HepG2 (cell line): ENCODE data around the gene ZNF786. TPM values are rescaled to one million over a fixed set of nuclear protein-coding genes. Genes with fewer than 3 reads are reported as not detected.

Experiments
- ESRRA ChIP-seq: sonication (generic); formaldehyde crosslinking; IDR thresholded peaks from 2 replicates; pipeline ENCODE4 v1.5.1; 2020; ENCODE audit warnings: mild to moderate bottlenecking, low read depth, missing genetic modification reagents
- FOXC1 ChIP-seq: sonication (generic); formaldehyde crosslinking; IDR thresholded peaks from 2 replicates; pipeline ENCODE4 v1.8.0; 2022; ENCODE audit warnings: mild to moderate bottlenecking, missing genetic modification reagents, borderline replicate concordance
- GLI4 ChIP-seq: sonication (generic); formaldehyde crosslinking; IDR thresholded peaks from 2 replicates; pipeline ENCODE4 v1.5.1; 2020; ENCODE audit warnings: missing genetic modification reagents, mild to moderate bottlenecking, moderate library complexity, borderline replicate concordance
- IKZF4 ChIP-seq: sonication (generic); formaldehyde crosslinking; IDR thresholded peaks from 2 replicates; pipeline ENCODE4 v1.5.1; 2020; ENCODE audit warnings: borderline replicate concordance, mild to moderate bottlenecking, low read depth, missing genetic modification reagents; ENCODE audit errors: not compliant biosample characterization
- NCOA1 ChIP-seq: sonication (generic); formaldehyde crosslinking; IDR thresholded peaks from 2 replicates; pipeline ENCODE4 v1.9.0; 2021; ENCODE audit warnings: missing genetic modification reagents
- NR1H2 ChIP-seq: sonication (generic); formaldehyde crosslinking; IDR thresholded peaks from 2 replicates; pipeline ENCODE4 v1.8.1; 2022; ENCODE audit warnings: low read depth, missing genetic modification reagents, borderline replicate concordance
- ONECUT2 ChIP-seq: sonication (generic); formaldehyde crosslinking; IDR thresholded peaks from 2 replicates; pipeline ENCODE4 v1.4.0; 2020; ENCODE audit warnings: missing genetic modification reagents
- TEF ChIP-seq: sonication (generic); formaldehyde crosslinking; IDR thresholded peaks from 2 replicates; pipeline ENCODE4 v1.5.0; 2020; ENCODE audit warnings: missing genetic modification reagents
- ZBTB25 ChIP-seq: IDR thresholded peaks from 2 replicates; pipeline ENCODE4 v1.6.1; 2018; ENCODE audit warnings: missing genetic modification reagents
- ZNF232 ChIP-seq: sonication (generic); formaldehyde crosslinking; IDR thresholded peaks from 2 replicates; pipeline ENCODE4 v1.4.0; 2020; ENCODE audit warnings: missing genetic modification reagents, borderline replicate concordance
- ZNF275 ChIP-seq: sonication (generic); formaldehyde crosslinking; IDR thresholded peaks from 2 replicates; pipeline ENCODE4 v1.8.0; 2022; ENCODE audit warnings: missing genetic modification reagents, mild to moderate bottlenecking, inconsistent platforms, borderline replicate concordance
- ZNF383 ChIP-seq: sonication (generic); formaldehyde crosslinking; IDR thresholded peaks from 2 replicates; pipeline ENCODE4 v1.4.0; 2020; ENCODE audit warnings: missing genetic modification reagents, mild to moderate bottlenecking, borderline replicate concordance
- ZNF432 ChIP-seq: sonication (generic); formaldehyde crosslinking; IDR thresholded peaks from 2 replicates; pipeline ENCODE4 v1.5.0; 2020; ENCODE audit warnings: missing genetic modification reagents, mild to moderate bottlenecking, borderline replicate concordance
- ZNF557 ChIP-seq: sonication (generic); formaldehyde crosslinking; IDR thresholded peaks from 2 replicates; pipeline ENCODE4 v1.4.0; 2020; ENCODE audit warnings: missing genetic modification reagents
- ZNF639 ChIP-seq: conservative IDR thresholded peaks from 2 replicates; pipeline ENCODE4 v1.6.1; 2018; ENCODE audit warnings: missing genetic modification reagents
- ZNF749 ChIP-seq: sonication (generic); formaldehyde crosslinking; IDR thresholded peaks from 2 replicates; pipeline ENCODE4 v1.8.0; 2022; ENCODE audit warnings: mild to moderate bottlenecking, missing genetic modification reagents, moderate library complexity, borderline replicate concordance
- polyA plus RNA-seq, 8 experiments: library from polyadenylated mRNA; depleted of rRNA in 3 of 8; stranded (reverse) in 7 of 8; unstranded in 1 of 8; fragments of >200 nt; fragmentation: Illumina TruSeq in 4 of 8; extraction: Trizol in 4 of 8; gene quantifications; 2 replicates each; pipeline versions ENCODE4 v1.2.1 to v1.2.3, GENCODE V29; 2011 to 2016; ENCODE audit warnings: low read depth in 4 of 8, missing spikeins in 1 of 8, mixed read lengths in 1 of 8; ENCODE audit not compliant: insufficient read depth in 1 of 8
- total RNA-seq, 5 experiments: library from RNA; depleted of rRNA; stranded (reverse); fragments of >200 nt; fragmentation: Illumina TruSeq; extraction: Trizol; gene quantifications; 2 replicates each; pipeline ENCODE4 v1.2.3, GENCODE V29; 2016; ENCODE audit warnings: low read depth in 1 of 5
- TF ChIP-seq, protein P1 (sequence below), 2 experiments: sonication (generic) in 1 of 2; formaldehyde crosslinking in 1 of 2; IDR thresholded peaks; 2 replicates each; pipeline versions ENCODE4 v1.6.1 to v1.9.0; 2014 to 2022; ENCODE audit warnings: antibody characterized with exemption in 1 of 2, borderline replicate concordance in 1 of 2, inconsistent platforms in 1 of 2, low read depth in 1 of 2, missing genetic modification reagents in 1 of 2

Gene ZNF786
- total and polyA plus RNA-seq, 2 of the 13 experiments (the other 11 are each of a cell fraction or from before 2014, with no cell fraction given): 2.0 to 4.0 TPM

DNA sequence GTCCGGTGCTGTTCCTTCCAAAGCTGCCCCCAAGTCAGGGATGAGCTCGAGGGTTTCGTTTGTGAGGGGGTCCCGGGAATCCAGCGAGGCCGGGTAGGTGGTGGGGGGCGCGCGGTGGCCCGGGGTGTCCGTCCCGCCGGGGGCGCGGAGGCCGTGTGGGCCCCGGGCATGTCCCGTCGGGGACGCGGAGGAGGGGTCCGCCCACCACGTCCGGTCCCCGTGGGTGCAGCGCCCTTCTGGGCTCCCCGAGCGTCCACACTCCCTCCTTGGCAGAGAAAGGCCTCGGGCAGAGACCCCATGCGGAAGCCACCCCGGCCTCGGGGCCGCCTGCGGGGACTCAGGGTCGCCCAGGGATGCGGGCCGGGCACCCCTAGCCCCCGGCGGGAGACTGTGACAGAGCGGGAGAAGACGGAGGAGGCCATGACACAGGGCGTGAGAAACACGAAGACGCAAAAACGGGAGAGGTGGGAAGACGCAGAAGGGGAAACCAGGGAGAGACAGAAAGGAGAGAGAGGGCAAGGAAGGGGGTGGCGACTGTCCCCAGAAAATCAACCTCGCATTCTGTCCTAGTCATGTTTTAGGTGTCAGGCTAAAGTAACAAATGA is 36.2 kb upstream of the ZNF786 start (continued):
- TF ChIP-seq ZBTB25 (CRISPR knock-in tag) (0 out of 2 replicates have a peak, but pooled peaks have one; percentile 21), ZNF639 (CRISPR knock-in tag) (0 out of 2 replicates have a peak, but pooled peaks have one; percentile 30), TEF (no peak), GLI4 (peak; percentile 17; the same call in 1 of the 2 replicates), IKZF4 (CRISPR knock-in tag) (peak; percentile 20), ESRRA (CRISPR knock-in tag) (0 out of 2 replicates have a peak, but pooled peaks have one; percentile 20), ZNF383 (CRISPR knock-in tag) (no peak), NR1H2 (0 out of 2 replicates have a peak, but pooled peaks have one; percentile 12), NCOA1 (CRISPR knock-in tag) (no peak), ZNF432 (CRISPR knock-in tag) (no peak; the same call in 1 of the 2 replicates), FOXC1 (CRISPR knock-in tag) (no peak), ZNF275 (CRISPR knock-in tag) (0 out of 2 replicates have a peak, but pooled peaks have one; percentile 7), ZNF232 (CRISPR knock-in tag) (0 out of 2 replicates have a peak, but pooled peaks have one; percentile 17), ZNF749 (CRISPR knock-in tag) (no peak), ONECUT2 (CRISPR knock-in tag) (no peak), ZNF557 (CRISPR knock-in tag) (no peak)
- TF ChIP-seq, protein P1, sequence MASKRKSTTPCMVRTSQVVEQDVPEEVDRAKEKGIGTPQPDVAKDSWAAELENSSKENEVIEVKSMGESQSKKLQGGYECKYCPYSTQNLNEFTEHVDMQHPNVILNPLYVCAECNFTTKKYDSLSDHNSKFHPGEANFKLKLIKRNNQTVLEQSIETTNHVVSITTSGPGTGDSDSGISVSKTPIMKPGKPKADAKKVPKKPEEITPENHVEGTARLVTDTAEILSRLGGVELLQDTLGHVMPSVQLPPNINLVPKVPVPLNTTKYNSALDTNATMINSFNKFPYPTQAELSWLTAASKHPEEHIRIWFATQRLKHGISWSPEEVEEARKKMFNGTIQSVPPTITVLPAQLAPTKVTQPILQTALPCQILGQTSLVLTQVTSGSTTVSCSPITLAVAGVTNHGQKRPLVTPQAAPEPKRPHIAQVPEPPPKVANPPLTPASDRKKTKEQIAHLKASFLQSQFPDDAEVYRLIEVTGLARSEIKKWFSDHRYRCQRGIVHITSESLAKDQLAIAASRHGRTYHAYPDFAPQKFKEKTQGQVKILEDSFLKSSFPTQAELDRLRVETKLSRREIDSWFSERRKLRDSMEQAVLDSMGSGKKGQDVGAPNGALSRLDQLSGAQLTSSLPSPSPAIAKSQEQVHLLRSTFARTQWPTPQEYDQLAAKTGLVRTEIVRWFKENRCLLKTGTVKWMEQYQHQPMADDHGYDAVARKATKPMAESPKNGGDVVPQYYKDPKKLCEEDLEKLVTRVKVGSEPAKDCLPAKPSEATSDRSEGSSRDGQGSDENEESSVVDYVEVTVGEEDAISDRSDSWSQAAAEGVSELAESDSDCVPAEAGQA (IDR thresholded peaks at IDR 0.05; ENCODE audit: low read depth): no peak
- TF ChIP-seq, protein P1 (CRISPR knock-in tag; IDR thresholded peaks at IDR 0.05; ENCODE audit: borderline replicate concordance): 0 out of 2 replicates have a peak, but pooled peaks have one; percentile 17
